K562 (cell line): ENCODE measurements around the gene CCR7. TPM values are rescaled to one million over a fixed set of nuclear protein-coding genes. Genes with fewer than 3 reads are reported as not detected.

ENCODE experiments used
- ARID1B ChIP-seq: fragments of 450-650 bp; IDR thresholded peaks from 2 replicates; pipeline ENCODE4 v1.6.1; 2016; ENCODE audit warnings: antibody characterized with exemption, mild to moderate bottlenecking, inconsistent platforms
- BDP1 ChIP-seq: IDR thresholded peaks from 3 replicates; pipeline ENCODE4 v1.6.1; 2011; ENCODE audit not compliant: insufficient read length, insufficient read depth
- CCNT2 ChIP-seq: IDR thresholded peaks from 2 replicates; pipeline ENCODE4 v1.6.1; 2011; ENCODE audit warnings: borderline replicate concordance, low read depth, mild to moderate bottlenecking, moderate library complexity, mixed read lengths, low read length; ENCODE audit not compliant: insufficient read length; ENCODE audit errors: extremely low read depth
- HNRNPUL1 ChIP-seq: fragments of 200-400 bp; formaldehyde crosslinking; IDR thresholded peaks from 2 replicates; pipeline ENCODE4 v1.6.1; 2017; ENCODE audit warnings: low read length
- IRF9 ChIP-seq: fragments of 450-650 bp; IDR thresholded peaks from 2 replicates; pipeline ENCODE4 v1.6.1; 2016; ENCODE audit warnings: missing biosample characterization, missing genetic modification characterization
- PCBP2 ChIP-seq: fragments of 200-400 bp; formaldehyde crosslinking; IDR thresholded peaks from 2 replicates; pipeline ENCODE4 v1.6.1; 2018; ENCODE audit warnings: low read length, low read depth, mild to moderate bottlenecking, moderate library complexity; ENCODE audit not compliant: poor library complexity, severe bottlenecking
- RBM25 ChIP-seq: fragments of 200-400 bp; formaldehyde crosslinking; IDR thresholded peaks from 2 replicates; pipeline ENCODE4 v1.6.1; 2018; ENCODE audit warnings: low read length, low read depth, moderate library complexity; ENCODE audit not compliant: severe bottlenecking
- RBM34 ChIP-seq: fragments of 200-400 bp; formaldehyde crosslinking; IDR thresholded peaks from 2 replicates; pipeline ENCODE4 v1.6.1; 2018; ENCODE audit warnings: low read length, borderline replicate concordance; ENCODE audit not compliant: insufficient read depth
- RFX5 ChIP-seq: IDR thresholded peaks from 2 replicates; pipeline ENCODE4 v1.6.1; 2011; ENCODE audit warnings: low read depth, mild to moderate bottlenecking, improper control_type of control experiment, low read length
- SREBF2 ChIP-seq: sonication (generic); formaldehyde crosslinking; IDR thresholded peaks from 2 replicates; pipeline ENCODE4 v1.4.0; 2020; ENCODE audit warnings: mild to moderate bottlenecking, missing genetic modification reagents
- TCF7L2 ChIP-seq: fragments of 150-350 bp; IDR thresholded peaks from 2 replicates; pipeline ENCODE4 v1.6.1; 2016; ENCODE audit warnings: low read depth, mild to moderate bottlenecking, low read length, moderate library complexity
- TEAD2 ChIP-seq: fragments of 450-650 bp; IDR thresholded peaks from 2 replicates; pipeline ENCODE4 v1.6.1; 2016; ENCODE audit warnings: missing genetic modification characterization, control low read depth, missing compliant biosample characterization
- ZC3H11A ChIP-seq: IDR thresholded peaks from 2 replicates; pipeline ENCODE4 v1.6.1; 2012; ENCODE audit warnings: low read depth, low read length, improper control_type of control experiment
- ZNF197 ChIP-seq: fragments of 200-800 bp; sonication (Bioruptor generic); IDR thresholded peaks from 2 replicates; pipeline ENCODE4 v1.6.1; 2016; ENCODE audit warnings: low read depth, missing genetic modification characterization, missing compliant biosample characterization
- ZNF277 ChIP-seq: fragments of 250-450 bp; sonication (Bioruptor Pico); IDR thresholded peaks from 2 replicates; pipeline ENCODE4 v1.8.0; 2022; ENCODE audit warnings: inconsistent platforms, mild to moderate bottlenecking, moderate library complexity, borderline replicate concordance
- ZNF551 ChIP-seq: fragments of 250-450 bp; sonication (Bioruptor Pico); IDR thresholded peaks from 2 replicates; pipeline ENCODE4 v1.5.0; 2021; ENCODE audit warnings: mild to moderate bottlenecking, moderate library complexity
- ZNF717 ChIP-seq: fragments of 250-450 bp; sonication (Bioruptor Pico); IDR thresholded peaks from 2 replicates; pipeline ENCODE4 v1.5.0; 2021
- ZNF785 ChIP-seq: fragments of 250-450 bp; sonication (Bioruptor Pico); IDR thresholded peaks from 2 replicates; pipeline ENCODE4 v1.4.0; 2020; ENCODE audit warnings: mild to moderate bottlenecking
- polyA plus RNA-seq, 8 experiments: library from polyadenylated mRNA; depleted of rRNA in 4 of 8; stranded (reverse) in 5 of 8; unstranded in 3 of 8; fragments of >200 nt; fragmentation: Nextera tagmentation in 2 of 8; fragmentation: Illumina TruSeq in 1 of 8; extraction: Ambion mirVana in 2 of 8; extraction: Trizol in 1 of 8; gene quantifications; 2 replicates each; pipeline versions ENCODE4 v1.2.1 to v1.2.3, GENCODE V29; 2011 to 2014; ENCODE audit warnings: inconsistent platforms in 1 of 8, missing spikeins in 1 of 8
- total RNA-seq, 7 experiments: library from RNA; depleted of rRNA in 6 of 7; stranded (reverse); fragments of >200 nt in 6 of 7; fragmentation: Illumina TruSeq in 2 of 7; extraction: Trizol in 2 of 7; gene quantifications; 2 replicates each; pipeline versions ENCODE4 v1.2.1 to v1.2.3, GENCODE V29; 2011 to 2021; ENCODE audit warnings: low replicate concordance in 1 of 7
- TF ChIP-seq, protein P1 (sequence below): fragments of 450-650 bp; formaldehyde crosslinking; IDR thresholded peaks from 2 replicates; pipeline ENCODE4 v1.4.0; 2020; ENCODE audit warnings: mild to moderate bottlenecking, moderate library complexity
- TF ChIP-seq, protein P2 (sequence below): fragments of 450-650 bp; IDR thresholded peaks from 2 replicates; pipeline ENCODE4 v1.6.1; 2014; ENCODE audit warnings: low read depth, mild to moderate bottlenecking, moderate library complexity, borderline replicate concordance
- TF ChIP-seq, protein P3 (sequence below): fragments of 250-450 bp; sonication (Bioruptor Pico); IDR thresholded peaks from 2 replicates; pipeline ENCODE4 v1.4.0; 2020; ENCODE audit warnings: borderline replicate concordance

The CCR7 gene
- total and polyA plus RNA-seq, 9 of the 15 experiments (the other 6 are each of a cell fraction or from before 2014, with no cell fraction given), result 0.14 to 1.4 (median 0.56) TPM

- TF ChIP-seq RBM34, result no peak
- no peak for TF ChIP-seq ZNF717 (CRISPR knock-in tag)
- no peak for TF ChIP-seq HNRNPUL1
- no peak for TF ChIP-seq ZNF197 (CRISPR knock-in tag)
- TF ChIP-seq ZNF785 (CRISPR knock-in tag), result no peak
- TF ChIP-seq RFX5, result no peak
- no peak for TF ChIP-seq TCF7L2
- no peak; the same call in 1 of the 2 replicates for TF ChIP-seq IRF9 (tag)
- no peak for TF ChIP-seq PCBP2
- TF ChIP-seq, protein P1, sequence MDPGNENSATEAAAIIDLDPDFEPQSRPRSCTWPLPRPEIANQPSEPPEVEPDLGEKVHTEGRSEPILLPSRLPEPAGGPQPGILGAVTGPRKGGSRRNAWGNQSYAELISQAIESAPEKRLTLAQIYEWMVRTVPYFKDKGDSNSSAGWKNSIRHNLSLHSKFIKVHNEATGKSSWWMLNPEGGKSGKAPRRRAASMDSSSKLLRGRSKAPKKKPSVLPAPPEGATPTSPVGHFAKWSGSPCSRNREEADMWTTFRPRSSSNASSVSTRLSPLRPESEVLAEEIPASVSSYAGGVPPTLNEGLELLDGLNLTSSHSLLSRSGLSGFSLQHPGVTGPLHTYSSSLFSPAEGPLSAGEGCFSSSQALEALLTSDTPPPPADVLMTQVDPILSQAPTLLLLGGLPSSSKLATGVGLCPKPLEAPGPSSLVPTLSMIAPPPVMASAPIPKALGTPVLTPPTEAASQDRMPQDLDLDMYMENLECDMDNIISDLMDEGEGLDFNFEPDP (CRISPR knock-in tag), result no peak
- TF ChIP-seq, protein P2, sequence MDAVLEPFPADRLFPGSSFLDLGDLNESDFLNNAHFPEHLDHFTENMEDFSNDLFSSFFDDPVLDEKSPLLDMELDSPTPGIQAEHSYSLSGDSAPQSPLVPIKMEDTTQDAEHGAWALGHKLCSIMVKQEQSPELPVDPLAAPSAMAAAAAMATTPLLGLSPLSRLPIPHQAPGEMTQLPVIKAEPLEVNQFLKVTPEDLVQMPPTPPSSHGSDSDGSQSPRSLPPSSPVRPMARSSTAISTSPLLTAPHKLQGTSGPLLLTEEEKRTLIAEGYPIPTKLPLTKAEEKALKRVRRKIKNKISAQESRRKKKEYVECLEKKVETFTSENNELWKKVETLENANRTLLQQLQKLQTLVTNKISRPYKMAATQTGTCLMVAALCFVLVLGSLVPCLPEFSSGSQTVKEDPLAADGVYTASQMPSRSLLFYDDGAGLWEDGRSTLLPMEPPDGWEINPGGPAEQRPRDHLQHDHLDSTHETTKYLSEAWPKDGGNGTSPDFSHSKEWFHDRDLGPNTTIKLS, result no peak
- TF ChIP-seq SREBF2 (CRISPR knock-in tag), result no peak
- TF ChIP-seq CCNT2, result peak; percentile 25
- TF ChIP-seq, protein P3, sequence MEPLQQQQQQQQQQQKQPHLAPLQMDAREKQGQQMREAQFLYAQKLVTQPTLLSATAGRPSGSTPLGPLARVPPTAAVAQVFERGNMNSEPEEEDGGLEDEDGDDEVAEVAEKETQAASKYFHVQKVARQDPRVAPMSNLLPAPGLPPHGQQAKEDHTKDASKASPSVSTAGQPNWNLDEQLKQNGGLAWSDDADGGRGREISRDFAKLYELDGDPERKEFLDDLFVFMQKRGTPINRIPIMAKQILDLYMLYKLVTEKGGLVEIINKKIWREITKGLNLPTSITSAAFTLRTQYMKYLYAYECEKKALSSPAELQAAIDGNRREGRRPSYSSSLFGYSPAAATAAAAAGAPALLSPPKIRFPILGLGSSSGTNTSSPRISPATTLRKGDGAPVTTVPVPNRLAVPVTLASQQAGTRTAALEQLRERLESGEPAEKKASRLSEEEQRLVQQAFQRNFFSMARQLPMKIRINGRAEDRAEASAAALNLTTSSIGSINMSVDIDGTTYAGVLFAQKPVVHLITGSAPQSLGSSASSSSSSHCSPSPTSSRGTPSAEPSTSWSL (CRISPR knock-in tag), result no peak
- no peak for TF ChIP-seq ZC3H11A
- TF ChIP-seq RBM25, result no peak
- TF ChIP-seq ZNF551 (CRISPR knock-in tag), result no peak
- TF ChIP-seq ARID1B, result peak; percentile 98
- no peak for TF ChIP-seq TEAD2
- no peak for TF ChIP-seq BDP1
- no peak for TF ChIP-seq ZNF277
These were observed 28.7 kb downstream of the CCR7 start (continued) for GRCh38 chr17:40536295-40537171.
